Lower lobe of right lung (tissue), 2 donors: ENCODE results near the gene IGHMBP2. TPM values are rescaled to one million over a fixed set of nuclear protein-coding genes. Genes with fewer than 3 reads are reported as not detected.

ENCODE experiments used
- ATAC-seq, 2 donors: fragments of 200-7000 bp; cut with Tn5 transposase; one replicate each; pipeline ENCODE4 v1.9.1; 2020 to 2022; ENCODE audit warnings: mild to moderate bottlenecking in 2 of 2, moderate library complexity in 2 of 2
- DNase-seq: peaks from one replicate; pipeline ENCODE4 v3.0.0-alpha.2; 2020
- H3K27ac ChIP-seq: fragments of 200-600 bp; one replicate; pipeline ENCODE4 v1.8.0; 2022
- H3K27me3 ChIP-seq: fragments of 200-600 bp; one replicate; pipeline ENCODE4 v1.8.0; 2022; ENCODE audit warnings: low read depth
- H3K36me3 ChIP-seq: fragments of 200-600 bp; one replicate; pipeline ENCODE4 v1.8.0; 2022; ENCODE audit warnings: mild to moderate bottlenecking
- H3K4me1 ChIP-seq: fragments of 200-600 bp; one replicate; pipeline ENCODE4 v1.8.0; 2022
- H3K4me3 ChIP-seq: fragments of 200-600 bp; one replicate; pipeline ENCODE4 v1.8.0; 2022; ENCODE audit warnings: mild to moderate bottlenecking
- H3K9me3 ChIP-seq: fragments of 200-600 bp; one replicate; pipeline ENCODE4 v1.8.0; 2022
- intact Hi-C: fragments of 100-400 bp; cut with DNase I; formaldehyde crosslinking; loops from one replicate; pipeline ENCODE4 v1.11.0; 2022
- total RNA-seq: library from RNA; stranded (reverse); fragmentation: NEBNext Ultra II Directional; extraction: Animal tissue kit (Norgen Biotek cat#: 25700); gene quantifications from one replicate; pipeline ENCODE4 v1.2.1, GENCODE V29; 2021
- TF ChIP-seq, protein P1 (sequence below): fragments of 200-600 bp; IDR thresholded peaks from one replicate; pipeline ENCODE4 v1.8.0; 2022; ENCODE audit warnings: antibody characterized with exemption, mild to moderate bottlenecking
- donor health status: DM: no; HTN: yes; CAD: no; lungs with severe emphysema.

IGHMBP2 gene
- total RNA-seq, 1 donor from 2014 or later: 18.8 TPM

DNA sequence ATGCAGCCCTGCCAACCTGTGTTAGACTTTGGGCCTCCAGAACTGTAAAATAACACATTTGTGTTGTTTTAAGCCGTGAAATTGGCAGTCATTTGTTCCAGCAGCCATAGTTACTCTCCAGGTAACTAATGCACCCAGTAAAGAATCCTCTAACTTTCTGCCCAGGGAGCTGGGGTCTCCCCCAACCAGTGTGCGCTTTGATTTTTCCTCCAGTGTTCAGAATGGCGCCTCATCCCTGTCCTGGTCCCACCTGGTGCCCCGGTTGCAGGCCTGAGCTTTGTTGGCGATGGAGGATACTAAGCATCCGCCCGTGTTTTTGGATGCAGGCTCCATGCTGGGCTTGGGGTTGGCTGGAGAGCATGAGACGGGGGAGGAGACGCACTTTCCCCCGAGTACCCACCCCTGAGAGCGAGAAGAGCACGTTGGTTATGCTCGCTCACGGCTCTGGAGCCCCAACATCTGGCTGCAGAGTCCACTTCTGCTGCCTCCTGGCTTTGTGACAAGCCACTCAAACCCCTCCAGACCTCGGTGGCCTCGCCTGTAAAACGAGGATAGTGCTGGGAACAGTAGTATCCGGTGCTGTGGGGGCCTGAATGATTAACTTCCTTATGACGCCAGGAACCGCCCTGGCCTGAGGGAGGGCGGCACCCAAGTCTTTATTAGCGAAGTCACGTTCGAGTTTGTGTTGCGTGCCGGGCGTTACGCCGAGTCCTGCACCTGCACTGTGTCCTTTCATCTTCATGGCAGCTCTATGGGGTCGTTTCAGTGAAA is 51.3 kb downstream of the IGHMBP2 start:
- TF ChIP-seq, protein P1, sequence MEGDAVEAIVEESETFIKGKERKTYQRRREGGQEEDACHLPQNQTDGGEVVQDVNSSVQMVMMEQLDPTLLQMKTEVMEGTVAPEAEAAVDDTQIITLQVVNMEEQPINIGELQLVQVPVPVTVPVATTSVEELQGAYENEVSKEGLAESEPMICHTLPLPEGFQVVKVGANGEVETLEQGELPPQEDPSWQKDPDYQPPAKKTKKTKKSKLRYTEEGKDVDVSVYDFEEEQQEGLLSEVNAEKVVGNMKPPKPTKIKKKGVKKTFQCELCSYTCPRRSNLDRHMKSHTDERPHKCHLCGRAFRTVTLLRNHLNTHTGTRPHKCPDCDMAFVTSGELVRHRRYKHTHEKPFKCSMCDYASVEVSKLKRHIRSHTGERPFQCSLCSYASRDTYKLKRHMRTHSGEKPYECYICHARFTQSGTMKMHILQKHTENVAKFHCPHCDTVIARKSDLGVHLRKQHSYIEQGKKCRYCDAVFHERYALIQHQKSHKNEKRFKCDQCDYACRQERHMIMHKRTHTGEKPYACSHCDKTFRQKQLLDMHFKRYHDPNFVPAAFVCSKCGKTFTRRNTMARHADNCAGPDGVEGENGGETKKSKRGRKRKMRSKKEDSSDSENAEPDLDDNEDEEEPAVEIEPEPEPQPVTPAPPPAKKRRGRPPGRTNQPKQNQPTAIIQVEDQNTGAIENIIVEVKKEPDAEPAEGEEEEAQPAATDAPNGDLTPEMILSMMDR: no peak
- peak; percentile 65 for DNase-seq
- Histone ChIP-seq H3K27me3 (no peaks in the 10 kb centered on the region), H3K27ac (no peak overlapping the region), H3K36me3 (no peaks in the 10 kb centered on the region), H3K9me3 (no peaks in the 10 kb centered on the region), H3K4me3 (peak overlapping the region; percentile 1), H3K4me1 (peaks cover 9% of the 10 kb centered on the region)
- intact Hi-C loops: no loop called here
- peak; percentile 58 to 72 for ATAC-seq

DNA sequence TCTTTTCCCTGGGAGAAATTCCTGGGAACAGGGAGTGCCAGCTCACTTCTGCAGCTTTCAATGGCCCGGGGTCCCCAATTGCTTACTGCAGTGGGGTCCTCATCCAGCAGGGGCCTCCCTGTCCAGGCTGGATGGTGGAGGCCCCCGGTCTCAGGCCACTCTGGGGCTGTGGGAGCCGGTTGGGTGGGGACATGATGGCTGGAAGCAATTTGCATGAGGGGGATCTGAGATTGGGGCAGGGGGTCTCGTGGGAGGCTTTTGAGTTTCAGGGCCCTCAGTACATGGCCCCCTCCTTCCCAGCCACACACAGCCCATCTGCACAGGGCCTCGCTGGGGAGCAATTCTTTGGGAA is 51.9 kb downstream of the IGHMBP2 start:
- H3K36me3 ChIP-seq: no peaks in the 10 kb centered on the region
- H3K4me1 ChIP-seq: peaks cover 9% of the 10 kb centered on the region
- H3K4me3 ChIP-seq: peak overlapping the region; percentile 1
- TF ChIP-seq, protein P1: no peak
- no peaks in the 10 kb centered on the region for H3K27me3 ChIP-seq
- DNase-seq (no peak), ATAC-seq (no peak)
- H3K27ac ChIP-seq: no peak overlapping the region
- intact Hi-C loops: no loop called here
- no peaks in the 10 kb centered on the region for H3K9me3 ChIP-seq

DNA sequence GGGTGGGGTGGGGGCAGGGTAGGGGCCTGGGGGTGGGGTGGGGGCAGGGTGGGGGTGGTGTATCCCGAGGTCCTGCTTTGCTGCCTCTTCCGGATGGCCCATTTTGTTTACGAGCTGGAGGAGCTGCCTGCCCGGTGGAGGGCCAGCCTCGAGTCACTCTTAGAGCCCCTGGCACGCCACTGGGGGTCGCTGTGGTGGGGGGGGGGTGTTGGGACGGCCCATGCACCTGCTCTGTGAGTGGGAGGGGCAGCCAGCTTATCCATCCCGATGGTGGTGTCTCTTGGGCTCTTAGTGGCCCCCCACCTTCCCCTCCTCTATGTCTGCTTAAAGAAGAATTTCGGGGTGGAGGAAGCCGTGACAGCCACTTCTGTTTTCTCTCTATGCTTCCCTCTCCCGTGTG is 52.5 kb downstream of the IGHMBP2 start:
- TF ChIP-seq, protein P1: no peak
- no peaks in the 10 kb centered on the region for H3K27me3 ChIP-seq
- no peak overlapping the region for H3K4me3 ChIP-seq
- H3K36me3 ChIP-seq: no peaks in the 10 kb centered on the region
- DNase-seq: no peak
- intact Hi-C loops: no loop called here
- peak; percentile 26 to 42 for ATAC-seq
- H3K9me3 ChIP-seq: no peaks in the 10 kb centered on the region
- no peak overlapping the region for H3K27ac ChIP-seq
- peaks cover 9% of the 10 kb centered on the region for H3K4me1 ChIP-seq

DNA sequence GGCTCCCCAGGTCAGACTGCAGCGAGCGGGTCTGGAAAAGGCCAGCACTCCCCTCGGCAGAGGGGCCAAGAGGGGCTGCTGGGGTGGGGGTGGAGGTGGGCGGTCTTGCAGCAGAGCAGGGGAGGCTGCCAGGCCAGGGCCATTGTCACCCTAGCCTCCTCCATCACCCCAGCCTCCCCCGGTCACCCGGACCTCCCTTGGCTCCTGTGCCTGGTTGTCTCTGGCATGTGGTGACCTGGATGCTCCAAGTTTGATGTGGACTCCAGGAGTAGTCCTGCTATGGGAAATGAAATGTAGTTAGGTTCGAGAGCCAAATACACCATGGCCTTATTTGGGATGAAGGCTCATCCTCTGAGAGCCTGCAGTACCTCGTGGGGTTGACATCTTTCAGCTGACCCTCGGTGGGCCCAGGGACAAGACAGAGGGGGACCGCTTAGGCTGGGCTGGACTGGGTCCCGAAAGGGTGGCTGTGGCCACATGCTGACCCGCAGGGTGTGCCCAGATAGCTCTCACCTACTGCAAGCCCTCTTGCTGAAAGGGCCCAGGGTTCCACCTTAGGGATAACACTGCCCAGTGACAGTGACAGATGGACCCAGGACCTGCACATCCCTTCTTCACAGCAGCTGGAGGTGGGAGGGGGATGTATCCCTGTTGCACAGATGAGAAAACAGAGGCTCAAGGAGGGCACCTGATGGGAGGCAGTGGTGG is 53.0 kb downstream of the IGHMBP2 start:
- no peaks in the 10 kb centered on the region for H3K9me3 ChIP-seq
- DNase-seq: no peak
- no peak for ATAC-seq
- H3K36me3 ChIP-seq: no peaks in the 10 kb centered on the region
- H3K27ac ChIP-seq: no peak overlapping the region
- no peak overlapping the region for H3K4me3 ChIP-seq
- intact Hi-C loops: no loop called here
- TF ChIP-seq, protein P1: no peak
- H3K27me3 ChIP-seq: no peaks in the 10 kb centered on the region
- H3K4me1 ChIP-seq: peaks cover 9% of the 10 kb centered on the region

DNA sequence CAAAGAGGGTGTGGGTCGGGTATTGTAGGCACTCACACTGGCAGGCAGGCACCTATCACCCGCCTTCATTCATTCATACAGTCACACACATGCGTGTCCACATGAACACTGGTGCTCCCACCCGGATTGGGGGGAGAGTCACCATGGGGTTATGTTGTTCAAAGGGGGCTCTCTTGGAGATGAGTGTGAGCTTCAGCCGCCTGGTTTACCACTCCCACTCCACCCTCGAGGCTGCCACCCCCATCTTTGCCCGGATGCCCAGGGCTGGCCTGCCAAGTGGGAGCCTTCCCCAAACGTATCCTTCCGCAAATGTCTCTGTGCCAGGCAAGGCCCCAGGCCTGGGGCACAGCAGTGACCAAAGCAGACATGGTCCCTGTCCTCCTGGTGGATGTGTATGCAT is 54.5 kb downstream of the IGHMBP2 start:
- Histone ChIP-seq H3K4me3 (no peak overlapping the region), H3K9me3 (no peaks in the 10 kb centered on the region), H3K36me3 (no peaks in the 10 kb centered on the region), H3K27me3 (no peaks in the 10 kb centered on the region), H3K4me1 (peaks cover 9% of the 10 kb centered on the region), H3K27ac (no peak overlapping the region)
- intact Hi-C loops: no loop called here
- DNase-seq (peak; percentile 13), ATAC-seq (no peak)
- TF ChIP-seq, protein P1: no peak
